ENCODE measurements around the gene RAB7B. TPM values are rescaled to one million over a fixed set of nuclear protein-coding genes. Genes with fewer than 3 reads are reported as not detected.

Gene RAB7B
- total RNA-seq, 6 experiments from 2014 or later: 0.14 to 1.4 (median 0.37) TPM

DNA sequence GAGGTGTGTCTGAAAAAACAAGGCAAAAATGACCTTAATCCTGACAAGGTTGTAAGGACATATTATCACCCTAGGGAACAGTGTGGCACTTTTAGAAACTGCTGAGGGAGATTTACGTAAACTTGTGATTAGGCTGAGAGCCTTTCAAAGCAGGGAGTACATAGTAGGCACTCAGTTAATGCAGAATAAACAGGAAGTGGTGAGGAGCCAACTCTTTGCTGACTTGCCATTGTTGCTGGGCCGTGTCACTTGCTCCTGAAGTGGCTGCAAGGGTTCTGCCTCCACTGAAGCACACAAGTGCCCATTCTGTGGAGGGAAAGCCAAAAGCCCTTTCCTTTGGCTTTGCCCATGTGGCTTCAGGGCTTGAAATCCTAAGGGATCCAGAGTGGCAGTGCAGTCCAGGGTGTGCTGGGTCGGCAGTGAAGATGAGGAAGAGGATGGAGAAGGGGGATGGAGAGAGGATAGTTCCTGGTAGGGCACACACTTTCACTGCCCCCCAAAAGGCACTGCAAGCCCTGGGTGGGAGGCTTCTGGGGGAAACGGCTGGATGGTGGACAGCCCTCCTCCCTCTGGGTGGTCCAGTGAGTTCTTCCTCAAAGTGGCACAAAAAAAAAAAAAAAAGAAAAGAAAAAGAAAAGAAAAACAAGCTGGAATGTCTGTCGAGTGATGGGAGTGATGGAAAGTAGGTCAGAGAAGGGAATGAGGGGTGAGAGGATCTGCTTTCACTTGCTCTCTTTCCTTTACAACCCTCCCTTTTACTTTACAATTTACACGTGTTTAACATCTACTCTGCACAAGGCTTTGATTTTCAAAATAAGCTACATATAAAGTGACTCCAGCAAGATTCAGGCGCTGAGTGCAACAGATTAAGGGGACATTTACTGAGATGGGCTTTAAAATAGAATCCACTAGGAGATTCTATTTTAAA, 36.1 kb upstream of the RAB7B start:
- Histone ChIP-seq H3K27ac (no peak overlapping the region), H3K27me3 (no peaks in the 10 kb centered on the region), H3K4me3 (no peak overlapping the region), H3K36me3 (no peaks in the 10 kb centered on the region), H3K4me1 (no peaks in the 10 kb centered on the region), H3K9me3 (no peaks in the 10 kb centered on the region)
- TF ChIP-seq, protein P1, sequence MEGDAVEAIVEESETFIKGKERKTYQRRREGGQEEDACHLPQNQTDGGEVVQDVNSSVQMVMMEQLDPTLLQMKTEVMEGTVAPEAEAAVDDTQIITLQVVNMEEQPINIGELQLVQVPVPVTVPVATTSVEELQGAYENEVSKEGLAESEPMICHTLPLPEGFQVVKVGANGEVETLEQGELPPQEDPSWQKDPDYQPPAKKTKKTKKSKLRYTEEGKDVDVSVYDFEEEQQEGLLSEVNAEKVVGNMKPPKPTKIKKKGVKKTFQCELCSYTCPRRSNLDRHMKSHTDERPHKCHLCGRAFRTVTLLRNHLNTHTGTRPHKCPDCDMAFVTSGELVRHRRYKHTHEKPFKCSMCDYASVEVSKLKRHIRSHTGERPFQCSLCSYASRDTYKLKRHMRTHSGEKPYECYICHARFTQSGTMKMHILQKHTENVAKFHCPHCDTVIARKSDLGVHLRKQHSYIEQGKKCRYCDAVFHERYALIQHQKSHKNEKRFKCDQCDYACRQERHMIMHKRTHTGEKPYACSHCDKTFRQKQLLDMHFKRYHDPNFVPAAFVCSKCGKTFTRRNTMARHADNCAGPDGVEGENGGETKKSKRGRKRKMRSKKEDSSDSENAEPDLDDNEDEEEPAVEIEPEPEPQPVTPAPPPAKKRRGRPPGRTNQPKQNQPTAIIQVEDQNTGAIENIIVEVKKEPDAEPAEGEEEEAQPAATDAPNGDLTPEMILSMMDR (IDR thresholded peaks at IDR 0.05): no peak
- TF ChIP-seq POLR2A (IDR thresholded peaks at IDR 0.05): no peak
- no peak for DNase-seq
- intact Hi-C loops (cut with DNase I): loop anchor here in 1 of 2 donors (10.0 kb wide), 1 partner anchor 65 kb away; no protein-coding TSS in a partner anchor
- 40% methylated on average over 7 of the region's 7 CpGs for WGBS (ENCODE audit: insufficient coverage, low coverage, low lambda C conversion rate, missing lambda C conversion rate)
- peak in 3 of 4 donors; percentile 24 to 30 (median 29) for ATAC-seq

GRCh38 chr1:206037581-206037980, 34.4 kb upstream of the RAB7B start:
- H3K27me3 ChIP-seq: no peaks in the 10 kb centered on the region
- no peaks in the 10 kb centered on the region for H3K36me3 ChIP-seq
- no peaks in the 10 kb centered on the region for H3K4me1 ChIP-seq
- DNase-seq (no peak), ATAC-seq (no peak)
- no peak overlapping the region for H3K27ac ChIP-seq
- 86% methylated on average over 9 of the region's 9 CpGs for WGBS (ENCODE audit: insufficient coverage, low coverage, low lambda C conversion rate, missing lambda C conversion rate)
- no peak overlapping the region for H3K4me3 ChIP-seq
- intact Hi-C loops (cut with DNase I): loop anchor here in 1 of 2 donors (10.0 kb wide), 1 partner anchor 67 kb away; no protein-coding TSS in a partner anchor
- H3K9me3 ChIP-seq: no peaks in the 10 kb centered on the region
- TF ChIP-seq, protein P1 (IDR thresholded peaks at IDR 0.05): no peak
- no peak for TF ChIP-seq POLR2A (IDR thresholded peaks at IDR 0.05)

GRCh38 chr1:206036663-206037455, 33.7 kb upstream of the RAB7B start:
- no peak for DNase-seq
- H3K27me3 ChIP-seq: no peaks in the 10 kb centered on the region
- H3K4me3 ChIP-seq: no peak overlapping the region
- WGBS (ENCODE audit: insufficient coverage, low coverage, low lambda C conversion rate, missing lambda C conversion rate): 17% methylated on average over 2 of the region's 2 CpGs
- intact Hi-C loops (cut with DNase I): loop anchor here in 1 of 2 donors (10.0 kb wide), 1 partner anchor 68 kb away; no protein-coding TSS in a partner anchor
- no peaks in the 10 kb centered on the region for H3K36me3 ChIP-seq
- H3K4me1 ChIP-seq: no peaks in the 10 kb centered on the region
- no peak overlapping the region for H3K27ac ChIP-seq
- TF ChIP-seq, protein P1 (IDR thresholded peaks at IDR 0.05): no peak
- ATAC-seq: no peak
- no peaks in the 10 kb centered on the region for H3K9me3 ChIP-seq

GRCh38 chr1:206035027-206035426, 31.8 kb upstream of the RAB7B start:
- TF ChIP-seq, protein P1 (IDR thresholded peaks at IDR 0.05): no peak
- no peak for TF ChIP-seq POLR2A (IDR thresholded peaks at IDR 0.05)
- WGBS (ENCODE audit: insufficient coverage, low coverage, low lambda C conversion rate, missing lambda C conversion rate): 38% methylated on average over 4 of the region's 5 CpGs
- Histone ChIP-seq H3K36me3 (no peaks in the 10 kb centered on the region), H3K27me3 (no peaks in the 10 kb centered on the region), H3K4me1 (no peaks in the 10 kb centered on the region), H3K27ac (no peak overlapping the region), H3K9me3 (no peaks in the 10 kb centered on the region), H3K4me3 (no peak overlapping the region)
- DNase-seq: no peak
- peak in 1 of 4 donors; percentile 16 for ATAC-seq
- intact Hi-C loops (cut with DNase I): loop anchor here in 1 of 2 donors (10.0 kb wide), 1 partner anchor 70 kb away; no protein-coding TSS in a partner anchor

Measured in right lobe of liver (tissue), 6 donors.